Cerebellar cortex (tissue), 1 donor: ENCODE measurements around the gene TRUB2.
"Not testable (repeated sequence)": the region's sequence is repeated elsewhere in the genome, so short reads cannot be mapped to it uniquely, and the experiment has no call there.

Experiments
- DNase-seq: peaks from one replicate; pipeline ENCODE4 v3.0.0-alpha.2; 2015; ENCODE audit warnings: low spot score

The TRUB2 gene

GRCh38 chr9:128298535-128299482 is 23.4 kb downstream of the TRUB2 start:
- DNase-seq = no peak

GRCh38 chr9:128297221-128297773 is 24.9 kb downstream of the TRUB2 start:
- no peak for DNase-seq

DNA sequence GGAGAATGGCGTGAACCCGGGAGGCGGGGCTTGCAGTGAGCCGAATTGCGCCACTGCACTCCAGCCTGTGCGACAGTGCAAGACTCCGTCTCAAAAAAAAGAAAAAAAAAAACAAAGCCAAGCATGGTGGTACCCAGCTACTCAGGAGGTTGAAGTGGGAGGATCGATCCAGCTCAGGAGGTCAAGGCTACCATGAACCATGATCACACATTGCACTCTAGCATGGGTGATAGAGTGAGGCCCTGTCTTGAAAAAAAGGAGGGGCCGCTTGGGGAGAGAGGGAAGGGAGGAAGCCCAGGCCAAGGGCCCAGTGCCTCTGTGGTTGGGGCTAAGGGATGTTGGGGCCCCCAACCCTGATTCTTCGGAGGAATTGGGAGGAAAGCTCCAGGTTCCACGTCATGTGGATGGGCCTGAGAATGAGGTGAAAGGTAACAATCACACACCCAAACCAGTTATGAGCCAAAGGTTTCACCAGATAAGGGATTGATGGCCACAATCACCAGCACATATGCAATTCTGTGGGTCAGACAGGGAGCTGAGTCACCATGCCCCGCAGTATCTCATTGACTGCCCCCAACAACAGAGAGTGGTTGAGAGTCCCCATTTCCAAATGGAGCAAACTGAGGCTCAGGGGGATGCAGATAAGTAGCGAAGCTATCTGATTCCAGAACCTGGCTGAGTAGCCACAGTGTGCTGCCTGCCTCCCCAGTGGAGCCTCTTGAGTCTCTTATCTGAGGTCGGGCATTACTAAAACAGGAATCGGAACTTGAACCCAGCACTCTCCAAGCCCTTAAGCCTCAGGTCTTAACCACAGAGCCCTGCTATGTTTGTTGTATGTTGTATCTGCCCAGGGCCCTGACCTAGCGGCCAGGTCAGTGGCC is 25.7 kb downstream of the TRUB2 start:
- DNase-seq = no peak

DNA sequence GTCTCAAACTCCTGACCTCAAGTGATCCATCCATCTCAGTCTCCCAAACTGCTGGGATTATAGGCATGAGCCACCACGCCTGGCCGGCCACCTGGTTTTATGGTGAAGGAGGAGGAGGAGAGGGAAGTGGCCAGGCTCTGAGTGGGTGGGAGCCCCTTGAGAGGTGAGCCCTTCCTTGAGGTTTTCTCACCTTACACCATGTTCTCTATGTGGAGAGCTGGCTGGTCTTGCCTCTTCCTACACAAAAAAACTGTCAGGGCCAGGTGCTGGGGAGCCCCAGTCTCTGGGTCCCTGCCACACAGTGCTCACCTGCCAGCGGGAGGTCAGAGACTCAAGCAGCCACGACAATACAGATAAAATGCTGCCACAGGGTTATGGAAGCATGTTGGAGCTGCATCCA is 28.1 kb downstream of the TRUB2 start:
- DNase-seq = no peak

DNA sequence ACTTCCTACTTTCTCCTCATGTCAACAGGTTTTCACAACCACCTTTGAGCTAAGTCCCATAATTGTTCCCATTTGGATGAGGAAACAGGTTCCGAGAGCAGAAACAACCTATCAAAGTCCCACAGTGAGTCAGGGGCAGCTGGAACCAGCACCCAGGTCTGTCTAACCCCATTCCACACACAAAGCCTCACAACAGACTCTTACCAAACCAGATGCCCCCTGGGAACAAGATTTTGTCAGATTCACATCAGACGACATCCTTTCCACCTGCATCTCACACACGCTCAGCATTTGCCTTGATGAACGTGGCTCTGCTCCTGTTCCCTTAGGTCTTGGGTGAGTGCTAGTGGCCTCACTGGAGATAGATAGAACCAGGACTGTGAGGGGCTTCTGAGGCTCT is 29.2 kb downstream of the TRUB2 start:
- DNase-seq = no peak

DNA sequence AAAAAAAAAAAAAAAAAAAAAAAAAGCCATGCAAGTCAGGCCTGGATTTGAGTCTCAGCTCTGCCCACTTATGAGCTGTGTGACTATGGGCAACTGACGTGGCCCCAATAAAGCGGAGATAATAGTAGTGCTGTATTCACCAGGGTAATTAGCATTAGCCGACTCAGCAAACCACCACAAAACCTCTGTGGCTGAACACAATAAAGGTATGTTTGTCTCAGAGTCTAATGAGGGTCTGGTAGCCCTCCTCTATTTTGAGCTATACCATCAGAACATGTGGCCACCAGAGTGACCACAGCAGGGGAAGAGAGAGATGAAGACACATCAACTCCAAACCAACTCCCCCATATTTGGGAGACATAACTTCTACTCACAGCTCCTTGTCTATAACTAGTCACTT is 30.2 kb downstream of the TRUB2 start:
- DNase-seq = no peak

DNA sequence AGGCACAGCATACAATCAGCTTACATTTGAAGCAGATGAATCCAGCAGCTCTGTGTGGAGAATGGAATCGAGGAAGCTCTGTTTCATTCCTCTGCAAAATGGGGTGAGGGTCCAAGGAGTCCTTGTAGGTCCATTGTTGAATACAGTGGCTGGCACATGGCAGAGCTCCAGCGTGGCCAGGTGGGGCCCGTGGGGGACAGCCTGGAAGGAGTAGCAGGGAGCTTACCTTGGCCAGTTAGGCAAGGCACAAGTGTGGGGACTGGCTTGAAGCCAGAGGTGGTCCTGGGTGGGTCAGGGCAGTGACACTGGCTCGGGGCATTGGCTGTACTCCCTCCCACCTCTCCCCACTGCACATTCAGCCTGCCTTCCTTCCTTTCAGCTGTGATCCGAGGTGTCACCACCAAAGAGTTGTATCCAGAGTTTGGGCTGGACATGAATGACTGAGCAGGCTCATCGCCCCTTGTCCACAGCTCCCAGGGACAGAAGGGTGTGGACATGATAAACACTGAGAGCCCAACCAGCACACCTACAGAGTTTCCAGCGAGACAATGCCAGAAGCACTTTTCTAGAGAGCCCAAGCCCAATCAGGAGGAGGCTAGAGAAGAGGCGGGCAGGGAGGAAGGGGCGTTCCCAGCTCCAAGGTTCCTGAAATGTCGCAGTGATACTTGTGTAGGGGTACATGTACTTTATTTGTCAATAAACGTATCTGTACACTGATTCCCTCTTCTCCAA is 33.8 kb downstream of the TRUB2 start:
- no peak for DNase-seq

- DNase-seq = peak; percentile 84
Measured at GRCh38 chr9:128286440-128286839, 35.8 kb downstream of the TRUB2 start.

DNA sequence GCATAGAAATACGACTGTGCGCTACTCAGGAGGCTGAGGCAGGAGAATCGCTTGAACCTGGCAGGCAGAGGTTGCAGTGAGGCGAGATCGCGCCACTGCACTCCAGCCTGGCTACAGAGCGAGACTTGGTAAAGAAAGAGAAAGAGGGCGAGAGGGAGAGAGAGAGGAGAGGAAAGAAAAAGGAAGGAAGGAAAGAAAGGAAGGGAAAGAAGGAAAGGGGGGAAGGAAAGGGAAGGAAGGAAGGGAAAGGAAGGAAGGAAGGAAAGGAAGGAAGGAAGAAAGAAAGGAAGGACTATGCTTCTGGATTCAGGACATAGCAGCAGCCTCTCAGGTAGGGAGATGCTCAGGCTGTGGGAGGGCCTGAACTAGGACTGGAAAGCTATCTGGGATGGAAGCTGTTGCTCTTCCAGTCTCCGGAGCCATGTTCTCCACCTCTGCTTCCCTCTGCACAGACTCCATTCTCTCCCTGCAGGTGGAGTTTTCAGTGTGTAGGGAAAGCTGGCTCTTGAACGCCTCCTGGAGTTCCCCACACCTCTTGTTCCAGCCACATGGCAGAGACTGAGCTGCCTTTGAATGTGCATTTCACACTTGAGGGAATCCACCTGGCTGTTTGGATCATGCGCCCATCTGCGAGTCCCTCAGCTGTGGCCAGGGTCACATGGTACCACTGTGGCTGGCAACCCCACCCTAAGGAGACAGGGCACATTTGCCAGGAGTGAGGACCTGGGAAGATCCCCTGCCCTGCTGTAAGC is 37.0 kb downstream of the TRUB2 start:
- DNase-seq = peak; percentile 77

- DNase-seq = no peak
Measured at GRCh38 chr9:128282500-128282899, 39.7 kb downstream of the TRUB2 start.

- DNase-seq = no peak
Measured at GRCh38 chr9:128280084-128280622, 42.1 kb downstream of the TRUB2 start.

DNA sequence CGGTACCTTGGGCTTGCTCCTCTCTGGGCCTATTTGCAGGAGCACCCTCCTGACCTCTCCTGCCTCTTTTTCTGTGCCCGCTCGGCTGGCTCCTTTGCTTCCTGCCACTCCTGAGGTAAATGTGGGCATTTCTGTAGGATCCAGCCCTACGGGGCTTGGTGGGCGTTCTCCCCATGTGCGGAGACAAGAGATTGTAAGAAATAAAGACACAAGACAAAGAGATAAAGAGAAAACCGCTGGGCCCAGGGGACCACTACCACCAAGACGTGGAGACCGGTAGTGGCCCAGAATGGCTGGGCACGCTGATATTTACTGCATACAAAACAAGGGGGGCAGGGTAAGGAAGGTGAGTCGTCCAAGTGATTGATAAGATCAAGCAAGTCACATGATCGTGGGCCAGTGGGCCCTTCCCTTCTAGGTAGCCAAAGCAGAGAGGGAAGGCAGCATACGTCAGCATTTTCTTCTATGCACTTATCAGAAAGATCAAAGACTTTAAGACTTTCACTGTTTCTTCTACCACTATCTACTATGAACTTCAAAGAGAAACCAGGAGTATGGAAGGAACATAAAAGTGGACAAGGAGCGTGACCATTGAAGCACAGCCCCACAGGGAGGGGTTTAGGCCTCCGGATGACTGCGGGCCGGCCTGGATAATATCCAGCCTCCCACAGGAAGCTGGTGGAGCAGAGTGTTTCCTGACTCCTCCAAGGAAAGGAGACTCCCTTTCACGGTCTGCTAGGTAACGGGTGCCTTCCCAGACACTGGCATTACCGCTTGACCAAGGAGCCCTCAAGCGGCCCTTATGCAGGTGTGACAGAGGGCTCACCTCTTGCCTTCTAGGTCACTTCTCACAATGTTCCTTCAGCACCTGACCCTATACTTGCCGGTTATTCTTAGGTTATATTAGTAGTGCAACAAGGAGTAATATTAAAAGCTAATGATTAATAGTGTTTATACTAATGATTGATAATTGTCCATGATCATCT is 42.9 kb downstream of the TRUB2 start:
- not testable (repeated sequence) for DNase-seq

DNA sequence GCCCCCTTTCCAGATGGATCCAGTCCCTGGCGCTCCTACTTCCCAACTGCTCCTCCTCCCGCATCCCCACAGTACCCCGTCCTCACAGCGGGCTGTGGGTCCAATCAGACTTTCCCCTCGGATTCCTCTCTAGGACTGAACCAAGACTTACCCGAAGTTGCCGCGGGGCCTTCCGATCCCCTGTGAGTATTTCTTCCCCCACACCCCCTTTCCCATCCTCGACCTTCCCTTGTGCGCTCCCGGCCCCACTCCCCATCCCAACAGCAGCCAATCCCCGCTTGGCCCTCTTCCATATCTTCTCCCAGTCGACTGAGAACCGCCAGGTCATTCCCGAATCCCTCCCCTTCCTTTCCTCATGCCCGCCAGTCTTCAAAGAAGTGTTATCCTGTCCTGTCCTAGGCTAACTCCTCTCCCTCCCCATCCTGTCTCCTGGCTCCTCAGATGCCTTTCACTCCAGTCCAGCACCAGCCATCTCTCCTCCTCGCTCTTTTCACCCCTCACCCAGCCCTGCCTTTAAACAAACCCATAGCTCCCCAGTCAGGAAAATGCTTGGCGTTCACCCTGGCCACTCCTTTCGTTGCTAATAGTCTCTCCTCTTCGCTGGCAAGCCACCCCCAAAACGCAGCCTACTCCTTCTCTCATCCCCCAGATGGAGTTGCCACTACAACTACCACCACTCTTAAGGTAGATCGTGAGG is 45.5 kb downstream of the TRUB2 start:
- DNase-seq = peak; percentile 35

- peak; percentile 99 for DNase-seq
Measured at GRCh38 chr9:128276008-128276573, 46.2 kb downstream of the TRUB2 start, which contains the start of gene SWI5. SWI5 (plus strand) TSS chr9:128276276.

DNA sequence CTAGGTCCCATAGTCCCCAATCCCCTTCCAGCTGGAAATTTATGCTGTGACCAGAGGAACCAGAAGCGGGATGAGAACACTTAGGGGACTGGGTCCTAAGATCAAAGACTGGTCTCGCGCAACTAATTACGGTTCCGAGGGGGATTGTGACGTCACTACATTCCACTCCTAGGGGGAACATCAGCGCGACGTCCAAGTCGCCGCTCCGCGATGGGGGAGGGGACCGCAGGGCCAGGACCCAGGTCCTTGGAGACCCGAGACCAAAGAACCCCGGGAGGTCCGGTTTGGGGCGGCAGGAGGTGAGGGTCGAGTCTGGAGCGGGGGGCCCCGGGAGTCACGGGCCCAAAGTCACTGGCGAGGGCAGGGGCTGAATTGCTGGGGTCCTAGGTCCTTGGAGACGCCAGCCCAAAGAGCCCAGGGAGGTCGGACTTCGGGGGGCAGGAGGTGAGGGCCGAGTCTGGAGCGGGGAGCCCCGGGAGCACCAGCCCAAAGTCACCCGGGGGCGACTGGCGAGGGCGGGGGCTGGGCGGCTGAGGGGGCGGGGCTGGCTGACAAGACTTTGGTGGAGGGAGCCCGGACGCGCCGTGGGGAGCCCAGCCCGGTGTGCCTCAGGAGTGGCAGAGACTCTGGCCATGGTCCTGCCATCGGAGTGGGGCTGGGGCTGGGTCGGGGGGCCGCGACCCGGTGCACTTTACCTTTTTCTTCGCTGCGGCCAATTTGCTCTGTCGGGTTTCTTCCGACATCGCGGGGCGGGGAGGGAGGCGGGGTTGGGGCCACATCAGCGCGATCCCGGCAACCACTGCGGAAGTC is 46.8 kb downstream of the TRUB2 start, which contains the start of gene GOLGA2:
GOLGA2 (minus strand) TSS at position 810 of the 810 bp plus-strand sequence; CDS start at position 779, 31 bp downstream.
- DNase-seq = no peak

DNA sequence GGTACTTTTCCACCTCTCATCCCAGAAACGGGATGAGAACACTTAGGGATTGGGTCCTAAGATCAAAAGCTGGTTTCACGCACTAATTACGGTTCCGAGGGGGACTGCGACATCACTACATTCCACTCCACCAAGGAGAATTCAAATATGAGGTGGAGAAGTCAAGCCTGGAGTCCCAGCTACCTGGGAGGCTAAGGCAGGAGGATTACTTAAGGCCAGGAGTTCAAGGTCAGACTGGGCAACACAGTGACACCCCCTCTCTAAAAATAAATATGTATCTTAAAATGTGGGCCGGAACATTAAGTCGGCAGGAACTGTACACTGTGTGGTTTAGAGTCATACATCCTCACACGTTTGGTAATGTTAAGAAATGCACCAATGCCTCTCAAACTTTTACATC is 48.0 kb downstream of the TRUB2 start:
- no peak for DNase-seq

GRCh38 chr9:128271512-128271911 is 50.7 kb downstream of the TRUB2 start:
- DNase-seq = no peak
